ENCODE measurements around the gene SPAG16. TPM values are rescaled to one million over a fixed set of nuclear protein-coding genes. Genes with fewer than 3 reads are reported as not detected.

SPAG16 gene
- total and polyA plus RNA-seq, 2 donors (not counting 1 experiment from before 2014, with no cell fraction given), result 24.1 to 36.8 TPM

DNA sequence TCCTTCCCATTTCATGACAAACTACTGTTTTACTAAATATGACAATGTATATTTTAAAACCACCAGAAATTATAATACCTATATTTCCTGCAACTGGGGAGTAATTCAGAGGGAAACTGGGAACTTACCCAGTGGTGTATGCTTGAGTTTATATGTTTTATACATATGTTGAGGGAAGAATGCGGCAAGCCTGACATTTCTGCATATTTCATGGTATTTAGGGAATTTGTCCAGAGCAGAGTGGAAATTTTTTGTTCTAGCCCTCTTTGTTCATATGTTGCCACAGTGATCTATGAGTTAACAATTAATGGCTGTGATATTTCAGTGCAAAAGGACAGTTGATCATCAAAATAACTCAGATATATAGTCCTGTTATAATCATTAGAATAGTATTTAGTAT lies 895.8 kb downstream of the SPAG16 start:
- Histone ChIP-seq H3K27ac (ENCODE audit: insufficient read depth, low read length) (no peak overlapping the region), H3K36me3 (ENCODE audit: control insufficient read depth, insufficient read depth, low read length) (no peaks in the 10 kb centered on the region), H4K20me1 (ENCODE audit: control insufficient read depth, extremely low read depth, insufficient read depth, low read length) (no peaks in the 10 kb centered on the region), H2AFZ (ENCODE audit: low read length) (no peak overlapping the region), H3K9me3 (ENCODE audit: control insufficient read depth, insufficient read depth, low read depth, low read length) (no peaks in the 10 kb centered on the region), H3K27me3 (ENCODE audit: control insufficient read depth, insufficient read depth, low read length) (no peaks in the 10 kb centered on the region), H3K4me2 (ENCODE audit: extremely low read depth, insufficient read depth, low read length) (no peak overlapping the region), H3K4me1 (ENCODE audit: control insufficient read depth, extremely low read depth, insufficient read depth, low read length) (no peaks in the 10 kb centered on the region), H3K4me3 (replicated peaks in 1 of 4; ENCODE audit: control extremely low read depth in 1 of 4, insufficient read depth in 1 of 4, low read depth in 3 of 4, low read length in 4 of 4) (no peak overlapping the region), H3K79me2 (ENCODE audit: control insufficient read depth, insufficient read depth, low read length) (no peaks in the 10 kb centered on the region), H3K9ac (ENCODE audit: insufficient read depth, low read length) (no peak overlapping the region)
- no peak for DNase-seq (ENCODE audit: low read depth in 2 of 2)
- TF ChIP-seq EZH2 (IDR thresholded peaks at IDR 0.05; ENCODE audit: low read length, missing control alignments), result no peak
- TF ChIP-seq, protein P1, sequence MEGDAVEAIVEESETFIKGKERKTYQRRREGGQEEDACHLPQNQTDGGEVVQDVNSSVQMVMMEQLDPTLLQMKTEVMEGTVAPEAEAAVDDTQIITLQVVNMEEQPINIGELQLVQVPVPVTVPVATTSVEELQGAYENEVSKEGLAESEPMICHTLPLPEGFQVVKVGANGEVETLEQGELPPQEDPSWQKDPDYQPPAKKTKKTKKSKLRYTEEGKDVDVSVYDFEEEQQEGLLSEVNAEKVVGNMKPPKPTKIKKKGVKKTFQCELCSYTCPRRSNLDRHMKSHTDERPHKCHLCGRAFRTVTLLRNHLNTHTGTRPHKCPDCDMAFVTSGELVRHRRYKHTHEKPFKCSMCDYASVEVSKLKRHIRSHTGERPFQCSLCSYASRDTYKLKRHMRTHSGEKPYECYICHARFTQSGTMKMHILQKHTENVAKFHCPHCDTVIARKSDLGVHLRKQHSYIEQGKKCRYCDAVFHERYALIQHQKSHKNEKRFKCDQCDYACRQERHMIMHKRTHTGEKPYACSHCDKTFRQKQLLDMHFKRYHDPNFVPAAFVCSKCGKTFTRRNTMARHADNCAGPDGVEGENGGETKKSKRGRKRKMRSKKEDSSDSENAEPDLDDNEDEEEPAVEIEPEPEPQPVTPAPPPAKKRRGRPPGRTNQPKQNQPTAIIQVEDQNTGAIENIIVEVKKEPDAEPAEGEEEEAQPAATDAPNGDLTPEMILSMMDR (conservative IDR thresholded peaks at IDR 0.05 in 1 of 2, IDR thresholded peaks at IDR 0.05 in 1 of 2; ENCODE audit: low read depth in 1 of 2, low read length in 2 of 2), result no peak

DNA sequence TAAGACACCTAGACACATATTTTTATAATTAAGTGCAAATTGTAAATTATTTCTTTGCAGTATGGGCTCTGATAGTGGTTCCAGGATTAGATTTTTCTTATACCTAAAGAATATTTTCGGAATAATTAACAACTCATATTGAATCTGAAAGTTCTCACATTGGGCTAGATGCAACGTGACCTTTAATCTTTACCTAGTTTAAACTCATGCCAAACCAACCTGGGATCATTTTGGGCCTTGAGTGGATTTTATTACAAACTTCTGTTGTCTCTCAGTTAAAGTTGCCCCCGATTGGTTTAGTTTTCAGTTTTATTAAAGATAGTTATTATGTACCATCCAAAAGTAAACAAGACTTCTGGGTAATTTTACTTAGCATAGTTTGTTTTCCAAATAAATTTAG lies 896.4 kb downstream of the SPAG16 start:
- no peaks in the 10 kb centered on the region for H3K36me3 ChIP-seq (ENCODE audit: control insufficient read depth, insufficient read depth, low read length)
- no peak for DNase-seq (ENCODE audit: low read depth in 2 of 2)
- H3K27ac ChIP-seq (ENCODE audit: insufficient read depth, low read length), result no peak overlapping the region
- H3K4me2 ChIP-seq (ENCODE audit: extremely low read depth, insufficient read depth, low read length), result no peak overlapping the region
- H3K4me3 ChIP-seq (replicated peaks in 1 of 4; ENCODE audit: control extremely low read depth in 1 of 4, insufficient read depth in 1 of 4, low read depth in 3 of 4, low read length in 4 of 4), result no peak overlapping the region
- no peaks in the 10 kb centered on the region for H3K4me1 ChIP-seq (ENCODE audit: control insufficient read depth, extremely low read depth, insufficient read depth, low read length)
- no peaks in the 10 kb centered on the region for H3K27me3 ChIP-seq (ENCODE audit: control insufficient read depth, insufficient read depth, low read length)
- no peaks in the 10 kb centered on the region for H3K9me3 ChIP-seq (ENCODE audit: control insufficient read depth, insufficient read depth, low read depth, low read length)
- H3K9ac ChIP-seq (ENCODE audit: insufficient read depth, low read length), result no peak overlapping the region
- TF ChIP-seq, protein P1 (conservative IDR thresholded peaks at IDR 0.05 in 1 of 2, IDR thresholded peaks at IDR 0.05 in 1 of 2; ENCODE audit: low read depth in 1 of 2, low read length in 2 of 2), result no peak
- no peak for TF ChIP-seq EZH2 (IDR thresholded peaks at IDR 0.05; ENCODE audit: low read length, missing control alignments)
- no peaks in the 10 kb centered on the region for H3K79me2 ChIP-seq (ENCODE audit: control insufficient read depth, insufficient read depth, low read length)
- no peak overlapping the region for H2AFZ ChIP-seq (ENCODE audit: low read length)
- no peaks in the 10 kb centered on the region for H4K20me1 ChIP-seq (ENCODE audit: control insufficient read depth, extremely low read depth, insufficient read depth, low read length)

DNA sequence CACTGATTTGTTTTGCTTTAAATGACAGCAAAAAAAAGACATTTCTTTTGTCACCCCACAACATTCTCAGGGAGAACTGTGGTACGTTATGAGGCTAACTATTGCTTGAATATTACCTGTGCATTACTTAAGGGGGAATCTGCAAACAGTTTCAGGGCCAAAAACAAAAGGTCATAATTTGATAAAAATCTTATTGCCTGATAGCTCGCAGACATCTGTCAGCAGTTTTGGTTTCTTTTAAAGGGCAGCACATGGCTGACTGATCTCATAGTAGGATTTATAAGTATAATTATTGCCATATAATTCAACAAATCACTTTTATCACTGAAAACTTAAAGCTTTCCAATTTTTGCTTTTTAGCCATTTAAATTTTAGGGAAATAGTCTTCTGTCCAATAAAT lies 900.2 kb downstream of the SPAG16 start:
- H3K4me3 ChIP-seq (replicated peaks in 1 of 4; ENCODE audit: control extremely low read depth in 1 of 4, insufficient read depth in 1 of 4, low read depth in 3 of 4, low read length in 4 of 4), result no peak overlapping the region
- no peak overlapping the region for H3K9ac ChIP-seq (ENCODE audit: insufficient read depth, low read length)
- no peaks in the 10 kb centered on the region for H3K36me3 ChIP-seq (ENCODE audit: control insufficient read depth, insufficient read depth, low read length)
- H3K27me3 ChIP-seq (ENCODE audit: control insufficient read depth, insufficient read depth, low read length), result no peaks in the 10 kb centered on the region
- H3K4me1 ChIP-seq (ENCODE audit: control insufficient read depth, extremely low read depth, insufficient read depth, low read length), result no peaks in the 10 kb centered on the region
- no peak overlapping the region for H2AFZ ChIP-seq (ENCODE audit: low read length)
- H3K4me2 ChIP-seq (ENCODE audit: extremely low read depth, insufficient read depth, low read length), result no peak overlapping the region
- no peak for DNase-seq (ENCODE audit: low read depth in 2 of 2)
- TF ChIP-seq EZH2 (IDR thresholded peaks at IDR 0.05; ENCODE audit: low read length, missing control alignments), result no peak
- TF ChIP-seq, protein P1 (conservative IDR thresholded peaks at IDR 0.05 in 1 of 2, IDR thresholded peaks at IDR 0.05 in 1 of 2; ENCODE audit: low read depth in 1 of 2, low read length in 2 of 2), result no peak
- no peak overlapping the region for H3K27ac ChIP-seq (ENCODE audit: insufficient read depth, low read length)
- H4K20me1 ChIP-seq (ENCODE audit: control insufficient read depth, extremely low read depth, insufficient read depth, low read length), result no peaks in the 10 kb centered on the region
- no peaks in the 10 kb centered on the region for H3K79me2 ChIP-seq (ENCODE audit: control insufficient read depth, insufficient read depth, low read length)
- H3K9me3 ChIP-seq (ENCODE audit: control insufficient read depth, insufficient read depth, low read depth, low read length), result no peaks in the 10 kb centered on the region

Data from fibroblast of lung (primary cell).